HG02840 (cell line): Measurements from ENCODE around the gene LSG1.
"Not testable (repeated sequence)": the region's sequence is repeated elsewhere in the genome, so short reads cannot be mapped to it uniquely, and the experiment has no call there.

Experiments
- ATAC-seq: cut with Tn5 transposase; IDR thresholded peaks from one replicate; pipeline ENCODE4 v1.9.1; 2021; ENCODE audit warnings: mild to moderate bottlenecking, moderate library complexity, moderate number of reproducible peaks; ENCODE audit not compliant: unreplicated experiment, low FRiP score

The LSG1 gene

DNA sequence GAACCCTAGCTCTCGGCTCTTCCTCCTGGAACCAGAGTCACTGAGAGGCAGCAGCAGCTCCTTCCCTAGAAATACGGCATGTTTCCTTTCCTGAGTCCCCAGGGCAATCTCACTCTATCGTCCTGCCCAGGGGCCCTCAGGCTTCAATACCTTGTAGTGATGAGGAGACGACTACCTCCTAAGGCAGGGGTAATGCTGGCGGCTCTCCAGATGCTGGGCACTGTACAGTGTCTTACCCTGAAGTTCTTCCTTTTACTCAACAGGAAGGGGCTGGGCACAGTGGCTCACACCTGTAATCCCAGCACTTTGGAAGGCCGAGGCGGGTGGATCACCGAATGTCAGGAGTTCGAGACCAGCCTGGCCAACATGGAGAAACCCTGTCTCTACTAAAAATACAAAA is 52.2 kb downstream of the LSG1 start:
- no peak for ATAC-seq

DNA sequence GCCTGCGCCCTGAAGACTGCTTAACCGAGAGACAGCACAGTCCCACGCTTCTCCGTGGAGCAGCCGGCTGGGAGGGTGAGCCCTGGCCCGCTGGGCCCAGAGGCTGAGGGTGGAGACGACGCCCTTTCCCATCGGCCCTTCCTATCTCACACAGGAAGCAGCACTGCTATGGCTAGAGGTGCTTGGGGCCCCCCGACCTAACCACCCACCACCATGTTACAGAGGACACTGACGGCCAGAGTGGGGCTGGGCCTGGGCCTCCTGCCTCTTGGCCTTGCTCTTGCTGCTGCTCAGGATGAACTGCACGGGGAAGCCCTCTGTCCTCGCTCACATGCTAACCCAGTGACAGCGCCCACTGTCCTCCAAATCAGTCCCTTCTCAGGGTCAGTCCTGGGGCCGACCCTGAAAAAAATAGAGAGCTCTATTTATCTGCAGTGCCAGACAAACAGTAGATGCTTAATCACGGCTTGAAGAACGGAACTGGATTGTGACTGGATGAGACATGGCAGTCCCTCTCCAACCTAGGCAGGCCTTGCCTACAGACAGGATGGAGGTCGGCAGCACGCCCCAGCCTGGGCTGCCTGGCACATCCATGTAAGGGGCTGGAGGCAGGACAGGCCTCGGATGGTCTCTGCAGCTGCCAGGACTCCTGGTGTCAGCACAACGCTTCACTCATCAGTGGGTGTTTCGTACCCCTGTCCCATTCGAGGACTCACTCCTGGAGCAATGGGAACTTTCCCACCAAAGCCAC is 53.0 kb downstream of the LSG1 start:
- ATAC-seq: no peak

DNA sequence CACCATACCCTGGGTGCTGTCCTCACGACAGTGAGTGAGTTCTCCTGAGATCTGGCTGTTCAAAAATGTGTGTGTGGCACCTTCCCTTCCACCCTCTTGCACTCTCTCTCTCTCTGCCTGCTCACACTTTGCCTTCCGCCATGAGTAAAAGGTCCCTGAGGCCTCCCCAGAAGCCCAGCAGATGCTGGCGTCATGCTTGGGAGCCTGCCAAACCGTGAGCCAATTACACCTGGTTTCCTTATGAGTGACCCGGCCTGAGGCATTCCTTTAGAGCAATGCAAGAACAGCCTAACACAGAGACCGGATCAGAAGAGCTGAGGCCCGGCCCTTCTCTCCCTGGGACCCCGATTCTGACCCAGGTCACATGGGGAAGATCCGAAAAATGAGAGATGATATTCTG is 54.2 kb downstream of the LSG1 start:
- no peak for ATAC-seq

DNA sequence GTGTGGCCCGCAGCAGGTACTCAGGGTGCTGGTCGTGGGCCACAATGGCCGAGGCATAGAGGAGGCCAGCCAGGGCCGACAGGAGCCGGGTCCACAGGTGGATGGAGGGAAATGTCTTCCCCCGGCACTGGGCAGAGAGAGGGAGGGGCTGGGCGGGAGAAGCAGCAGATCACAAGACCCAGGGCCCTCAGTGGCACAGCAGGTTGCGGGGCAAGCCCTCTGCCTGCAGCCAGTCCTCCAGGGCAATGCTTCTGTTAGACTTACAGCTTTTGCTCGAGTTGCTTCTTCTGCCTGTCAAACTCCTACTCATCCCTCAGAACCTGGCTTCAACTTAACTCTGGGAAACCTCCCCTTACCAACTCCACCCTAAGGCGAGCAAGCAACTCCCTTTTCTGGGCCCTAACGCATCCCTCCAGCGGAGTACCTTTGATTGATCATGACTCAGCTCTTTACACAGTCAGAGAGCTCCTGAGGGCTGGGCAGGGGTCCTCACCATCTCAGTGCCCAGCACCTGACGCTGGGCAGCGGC is 54.8 kb downstream of the LSG1 start:
- ATAC-seq: no peak

DNA sequence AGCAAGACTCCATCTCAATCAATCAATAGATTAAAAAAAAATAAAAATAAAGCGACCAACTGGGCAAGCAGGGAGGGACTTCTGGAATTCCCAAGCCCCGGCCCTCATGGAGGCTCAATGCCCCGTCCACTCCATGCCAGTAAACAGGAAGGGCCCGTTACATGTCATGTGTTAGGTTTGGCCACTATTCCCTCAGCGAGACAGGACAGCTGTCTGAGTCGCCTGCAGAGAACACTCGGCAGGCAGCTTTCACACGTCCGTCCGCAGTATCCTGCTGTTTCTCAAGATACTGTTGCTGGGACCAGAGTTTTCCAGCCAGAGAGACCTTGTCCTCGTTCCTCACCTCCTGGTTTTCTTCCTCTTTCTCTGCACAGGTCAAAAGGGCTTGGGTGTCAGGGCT is 56.8 kb downstream of the LSG1 start:
- no peak for ATAC-seq

DNA sequence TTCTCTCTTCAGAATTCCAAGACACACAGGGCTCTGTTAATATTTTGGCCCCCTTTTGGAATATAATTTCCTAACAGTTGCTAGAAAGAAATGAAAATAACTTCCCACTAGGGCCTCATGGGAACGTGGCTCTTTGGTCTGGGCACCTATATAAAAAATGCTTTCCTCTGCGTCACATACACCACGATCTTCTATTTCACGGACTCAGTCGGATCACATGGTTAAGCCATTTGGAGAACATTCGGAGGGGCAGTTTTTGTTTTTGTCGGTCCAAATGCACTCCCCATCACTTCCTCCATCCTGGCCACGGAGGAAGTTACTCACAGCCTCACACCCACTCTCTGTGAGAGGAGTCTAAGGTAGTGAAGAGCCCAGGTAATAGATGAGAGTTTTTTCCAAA is 59.8 kb downstream of the LSG1 start:
- no peak for ATAC-seq

DNA sequence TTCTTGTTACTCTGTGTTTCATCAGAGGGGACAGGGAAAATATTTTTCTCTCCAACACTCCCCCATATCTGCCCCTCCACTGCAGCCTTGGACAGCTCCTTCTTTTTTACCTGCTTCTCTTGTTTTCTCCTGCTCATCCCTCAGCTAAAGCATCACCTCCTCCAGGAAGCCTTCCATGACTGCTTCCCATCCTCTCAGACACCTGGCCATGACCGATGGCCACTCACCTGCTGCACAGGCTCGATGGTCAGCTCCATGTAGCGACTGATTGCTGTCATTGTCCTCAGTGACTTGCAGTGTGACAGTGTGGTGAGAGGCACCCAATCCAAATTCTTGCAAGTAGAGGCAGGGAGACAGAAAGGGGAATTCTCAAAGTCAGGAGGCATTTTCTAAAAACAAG is 61.3 kb downstream of the LSG1 start:
- no peak for ATAC-seq

DNA sequence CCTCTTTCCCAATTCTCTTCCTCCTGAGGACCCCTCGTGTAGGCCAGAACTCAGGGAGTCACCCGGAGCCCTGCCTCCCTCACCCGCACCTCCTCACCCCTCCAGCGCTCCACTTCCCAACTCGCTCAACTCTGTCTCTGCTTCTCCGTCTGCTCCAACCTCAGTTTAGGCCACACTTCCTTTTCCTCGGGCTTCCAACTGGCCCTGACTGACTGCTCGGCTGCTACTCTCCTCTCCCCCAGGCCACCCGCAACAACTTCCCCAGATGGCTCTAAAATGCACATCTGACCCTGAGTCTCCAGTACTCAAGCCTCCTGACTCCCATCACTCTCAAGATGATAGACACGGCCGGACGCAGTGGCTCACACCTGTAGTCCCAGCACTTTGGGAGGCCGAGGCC is 62.4 kb downstream of the LSG1 start:
- no peak for ATAC-seq

DNA sequence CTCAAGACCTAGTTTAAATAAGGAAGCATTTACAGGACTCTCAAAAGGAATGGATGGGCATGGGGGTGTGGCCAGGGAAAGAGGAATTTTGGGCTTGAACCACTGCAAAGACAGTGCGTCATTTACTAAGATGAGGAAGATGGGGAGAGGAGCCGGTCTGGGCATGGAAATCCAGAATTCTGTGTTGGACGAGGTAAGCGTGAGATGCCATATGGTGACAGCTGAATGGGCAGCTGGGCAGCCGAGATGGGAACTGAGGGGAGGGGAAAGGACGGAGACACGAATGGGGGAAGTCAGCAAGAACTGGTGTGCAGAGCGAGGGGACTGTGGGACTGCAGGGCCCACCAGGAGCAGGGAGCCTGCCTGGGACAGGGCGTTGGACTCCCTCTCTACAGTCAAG is 63.0 kb downstream of the LSG1 start:
- ATAC-seq: no peak

DNA sequence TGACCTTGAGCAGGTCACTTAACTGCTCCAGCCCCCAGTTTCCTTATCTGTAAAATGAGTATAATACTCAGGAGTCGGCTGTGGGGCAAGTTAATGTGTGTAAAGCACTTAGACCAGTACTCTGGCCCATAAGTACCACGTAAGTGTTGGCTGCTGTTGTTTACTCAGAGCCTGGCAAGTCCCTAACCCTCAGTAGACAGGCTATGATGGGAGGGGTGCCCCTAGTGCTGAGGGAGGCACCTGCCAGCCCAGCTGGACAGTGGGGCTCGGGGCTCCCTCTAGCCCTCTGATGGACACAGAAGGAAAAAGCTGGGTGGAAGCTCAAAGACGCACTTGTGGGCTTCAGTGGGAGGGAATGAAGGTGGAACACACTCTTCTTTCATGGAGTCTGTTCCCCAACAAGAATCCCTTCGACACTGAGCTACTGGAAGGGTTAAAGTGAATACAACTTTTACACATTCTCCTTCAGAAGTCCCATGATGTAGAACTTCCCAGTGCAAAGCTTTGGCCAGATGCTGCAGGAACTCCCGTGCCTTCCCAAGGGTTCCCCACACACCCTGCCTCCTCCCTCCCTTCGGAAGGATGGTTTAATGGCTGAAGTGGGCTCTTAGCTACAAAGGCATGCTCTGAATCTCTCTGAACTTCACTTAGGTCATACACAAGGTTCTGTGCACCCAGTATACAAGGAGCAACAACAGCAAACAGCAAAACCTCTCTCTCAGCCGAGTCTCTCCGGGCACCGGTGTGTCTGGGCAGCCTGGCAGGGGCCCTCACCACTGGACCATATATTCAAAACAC is 64.2 kb downstream of the LSG1 start:
- no peak for ATAC-seq

DNA sequence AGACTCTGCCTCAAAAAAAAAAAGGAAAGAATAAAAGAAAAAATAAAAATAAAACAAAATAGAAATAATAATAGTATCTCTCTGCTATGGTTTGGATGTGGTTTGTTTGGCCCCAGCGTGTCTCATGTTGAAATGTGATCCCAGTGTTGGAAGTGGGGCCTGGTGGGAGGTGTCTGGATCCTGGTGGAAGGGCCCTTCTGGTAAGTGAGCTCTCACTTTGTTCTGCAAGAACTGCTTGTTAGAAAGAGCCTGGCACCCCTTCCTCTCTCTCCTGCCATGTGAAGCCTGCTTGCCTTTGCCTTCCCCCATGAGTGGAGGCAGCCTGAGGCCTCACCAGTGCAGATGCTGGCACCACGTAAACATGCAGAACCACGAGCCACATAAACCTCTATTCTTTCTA is 65.0 kb downstream of the LSG1 start:
- ATAC-seq: no peak

DNA sequence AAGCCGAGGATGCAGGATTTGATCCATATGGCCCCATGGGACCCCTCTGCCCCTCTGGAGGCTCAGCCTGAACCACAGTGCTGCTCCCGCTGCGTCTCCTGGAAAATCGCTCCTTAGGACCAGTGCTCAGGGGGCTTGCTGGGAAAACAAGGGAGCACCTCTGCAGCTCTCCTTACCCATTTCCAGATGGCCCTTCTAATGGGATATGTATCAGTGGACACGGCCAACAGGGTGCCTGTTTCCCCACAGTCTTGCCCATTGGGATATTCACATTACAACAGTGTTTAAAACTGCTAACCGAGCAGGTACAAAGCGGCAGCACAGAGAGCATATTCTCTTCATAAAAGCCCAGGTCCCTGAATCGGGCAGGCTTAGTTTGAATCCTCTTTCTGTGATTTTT is 65.8 kb downstream of the LSG1 start:
- ATAC-seq: no peak

DNA sequence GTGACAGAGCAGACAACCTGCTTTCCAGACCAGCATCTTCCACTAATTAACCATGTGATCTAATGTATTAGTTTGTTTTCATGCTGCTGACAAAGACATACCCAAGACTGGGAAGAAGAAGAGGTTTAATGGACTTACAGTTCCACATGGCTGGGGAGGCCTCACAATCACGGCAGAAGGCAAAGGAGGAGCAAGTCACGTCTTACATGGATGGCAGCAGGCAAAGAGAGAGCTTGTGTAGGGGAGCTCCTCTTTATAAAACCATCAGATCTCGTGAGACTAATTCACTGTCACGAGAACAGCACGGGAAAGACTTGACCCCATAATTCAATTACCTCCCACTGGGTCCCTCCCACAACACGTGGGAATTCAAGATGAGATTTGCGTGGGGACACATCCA is 66.7 kb downstream of the LSG1 start:
- ATAC-seq: not testable (repeated sequence)

DNA sequence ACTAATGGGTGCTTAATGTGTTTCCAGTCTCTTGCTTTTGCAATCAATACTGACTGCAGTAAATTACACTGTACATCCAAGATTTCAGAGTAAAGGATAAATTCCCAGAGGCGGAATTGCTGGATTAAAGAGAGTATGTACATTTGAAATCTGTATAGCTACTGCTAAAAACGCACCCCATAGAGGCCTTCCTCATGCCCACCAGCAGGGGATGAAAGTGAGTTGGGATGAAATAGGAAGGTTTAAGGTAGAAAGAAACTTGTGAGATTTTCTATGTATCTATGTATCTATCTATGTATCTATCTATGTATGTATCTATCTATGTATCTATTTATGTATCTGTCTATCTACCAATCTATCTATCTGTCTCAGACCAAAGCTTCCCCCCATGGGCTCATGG is 67.2 kb downstream of the LSG1 start:
- ATAC-seq: no peak

DNA sequence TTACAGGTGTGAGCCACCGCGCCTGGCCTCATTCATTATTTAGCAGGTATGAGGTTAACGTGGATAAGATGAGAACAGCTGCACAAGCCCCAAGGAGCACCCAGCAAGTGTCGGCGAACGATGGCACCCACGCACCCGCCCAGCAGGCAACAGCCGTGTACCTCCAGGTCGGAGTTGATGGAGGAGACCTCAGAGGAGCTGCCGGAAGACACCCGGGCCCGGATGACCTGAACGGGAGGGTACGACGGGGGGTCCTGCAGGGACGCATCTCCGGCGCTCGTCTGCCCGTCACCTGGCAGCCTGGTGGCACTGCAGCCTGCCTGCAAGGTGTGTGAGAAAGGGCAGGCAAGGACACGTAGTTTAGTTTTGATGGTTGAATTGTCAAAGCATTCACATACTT is 67.9 kb downstream of the LSG1 start:
- no peak for ATAC-seq

DNA sequence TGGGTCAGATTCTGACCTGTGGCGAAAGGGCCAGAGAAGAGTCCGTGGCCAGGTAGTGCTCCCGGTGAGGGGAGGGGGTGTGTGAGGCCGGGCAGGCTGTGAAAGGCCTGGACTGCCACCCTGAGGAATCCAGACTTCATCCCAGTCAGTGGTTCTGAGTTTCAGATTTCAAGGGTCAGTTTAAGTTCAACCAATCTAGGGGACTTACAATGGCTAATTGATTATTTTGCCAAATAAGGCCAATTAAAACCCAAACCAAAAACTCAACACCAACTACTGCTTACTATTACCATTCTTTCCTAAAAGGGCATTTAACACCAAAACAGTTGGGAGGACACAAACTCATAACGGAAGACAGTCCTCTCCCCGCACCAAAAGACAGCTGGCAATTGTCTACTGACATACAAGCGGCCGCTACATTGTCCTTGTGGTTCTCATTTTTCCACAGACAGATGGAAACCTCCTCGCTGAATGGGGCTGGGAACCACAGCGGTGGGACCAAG is 69.3 kb downstream of the LSG1 start:
- ATAC-seq: no peak

DNA sequence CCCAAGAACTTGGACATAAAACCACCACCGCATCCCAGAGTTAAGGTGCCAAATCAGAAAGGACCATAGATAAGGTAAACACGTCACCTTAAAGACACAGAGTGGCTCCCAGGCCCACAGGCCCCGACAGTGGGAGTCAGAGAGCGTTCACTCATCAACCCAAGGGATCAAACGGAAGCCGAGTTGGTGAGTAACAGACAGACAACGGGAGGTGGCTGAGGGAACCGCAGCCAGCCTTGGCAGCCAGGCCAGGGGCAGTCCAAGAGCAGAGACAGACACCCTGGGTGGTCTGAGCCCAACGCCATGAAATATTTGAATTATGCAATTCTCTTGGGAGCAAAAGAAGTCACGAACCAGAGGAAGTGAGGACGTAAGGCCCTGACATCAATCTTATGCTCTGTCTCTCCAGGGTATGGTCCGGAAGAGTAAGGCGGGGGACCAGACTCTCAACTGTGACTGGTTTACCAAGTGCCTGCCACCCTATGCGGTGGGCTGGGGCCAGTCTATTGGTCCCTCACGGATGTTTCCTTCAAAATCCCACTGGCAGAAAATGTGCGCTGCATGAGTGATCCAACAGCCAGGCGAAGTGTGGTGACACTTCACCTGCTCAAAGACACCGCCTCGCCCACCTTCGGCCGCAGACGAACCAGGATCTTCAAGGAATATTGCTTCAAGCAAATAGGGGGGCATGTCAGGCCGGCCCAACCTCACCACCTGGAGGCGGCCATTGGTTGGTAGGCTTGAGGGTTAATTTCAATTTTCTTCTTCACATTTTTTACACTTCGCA is 73.0 kb downstream of the LSG1 start:
- ATAC-seq: no peak

DNA sequence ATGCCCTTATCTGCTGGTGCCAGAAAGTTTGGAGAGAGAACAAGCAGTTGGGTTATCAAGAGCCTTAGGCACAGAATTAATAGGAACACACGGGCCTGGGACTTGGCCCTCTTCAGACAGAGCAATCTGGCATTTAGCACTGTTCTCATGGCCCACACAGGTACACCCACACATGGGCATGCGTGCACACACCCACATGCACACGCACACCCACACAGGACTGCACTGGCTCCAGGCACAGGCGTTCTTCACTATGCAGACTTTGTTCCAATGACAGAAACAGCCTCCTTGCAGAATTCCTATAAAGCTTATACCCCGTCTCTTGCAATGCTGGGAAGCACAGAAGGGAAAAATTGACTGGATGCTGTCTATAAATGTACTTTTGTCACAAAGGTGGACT is 75.1 kb downstream of the LSG1 start:
- ATAC-seq: no peak

DNA sequence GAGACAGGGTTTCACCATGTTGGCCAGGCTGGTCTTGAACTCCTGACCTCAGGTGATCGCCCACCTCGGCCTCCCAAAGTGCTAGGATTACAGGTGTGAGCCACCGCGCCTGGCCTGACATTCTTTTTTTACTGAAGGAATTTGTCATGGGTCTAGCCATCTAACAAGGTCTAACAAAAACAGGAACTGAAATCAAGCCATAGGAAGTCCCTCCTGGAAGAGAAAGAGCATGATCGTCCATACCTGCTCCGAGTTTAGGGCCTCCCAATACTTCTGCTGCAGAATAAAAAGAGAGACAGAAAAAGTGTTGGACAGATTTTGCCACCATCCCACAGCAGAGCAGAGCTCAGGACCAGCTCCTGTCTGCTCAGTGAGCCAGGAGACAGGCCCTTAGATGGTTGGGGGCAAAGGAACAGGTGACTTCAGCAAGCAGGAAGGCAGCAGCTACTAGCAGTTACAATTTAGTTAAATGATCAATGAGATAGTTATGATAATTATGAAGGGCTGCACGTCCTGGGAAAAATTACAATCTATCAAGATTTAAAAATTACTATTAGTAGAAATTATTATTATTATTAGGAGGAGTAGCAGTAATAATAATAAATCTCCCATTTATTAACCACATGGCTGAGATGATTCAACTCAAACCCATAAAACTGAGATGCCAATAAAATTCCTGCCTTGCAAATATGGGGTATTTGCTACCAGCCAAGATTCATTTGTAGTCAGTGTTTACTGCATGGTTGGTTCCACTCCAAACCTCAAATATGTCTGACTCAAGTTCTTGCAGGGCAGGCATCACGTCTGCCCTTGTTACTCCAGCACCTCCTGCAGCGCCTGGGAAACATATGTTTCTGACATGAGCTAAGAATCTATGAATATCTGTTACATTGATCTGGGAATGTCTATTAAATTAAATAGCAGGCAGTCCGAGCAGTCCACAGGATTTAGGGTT is 78.9 kb downstream of the LSG1 start:
- no peak for ATAC-seq
